ENCODE data around the gene RPTN.

Gene RPTN, protein sequence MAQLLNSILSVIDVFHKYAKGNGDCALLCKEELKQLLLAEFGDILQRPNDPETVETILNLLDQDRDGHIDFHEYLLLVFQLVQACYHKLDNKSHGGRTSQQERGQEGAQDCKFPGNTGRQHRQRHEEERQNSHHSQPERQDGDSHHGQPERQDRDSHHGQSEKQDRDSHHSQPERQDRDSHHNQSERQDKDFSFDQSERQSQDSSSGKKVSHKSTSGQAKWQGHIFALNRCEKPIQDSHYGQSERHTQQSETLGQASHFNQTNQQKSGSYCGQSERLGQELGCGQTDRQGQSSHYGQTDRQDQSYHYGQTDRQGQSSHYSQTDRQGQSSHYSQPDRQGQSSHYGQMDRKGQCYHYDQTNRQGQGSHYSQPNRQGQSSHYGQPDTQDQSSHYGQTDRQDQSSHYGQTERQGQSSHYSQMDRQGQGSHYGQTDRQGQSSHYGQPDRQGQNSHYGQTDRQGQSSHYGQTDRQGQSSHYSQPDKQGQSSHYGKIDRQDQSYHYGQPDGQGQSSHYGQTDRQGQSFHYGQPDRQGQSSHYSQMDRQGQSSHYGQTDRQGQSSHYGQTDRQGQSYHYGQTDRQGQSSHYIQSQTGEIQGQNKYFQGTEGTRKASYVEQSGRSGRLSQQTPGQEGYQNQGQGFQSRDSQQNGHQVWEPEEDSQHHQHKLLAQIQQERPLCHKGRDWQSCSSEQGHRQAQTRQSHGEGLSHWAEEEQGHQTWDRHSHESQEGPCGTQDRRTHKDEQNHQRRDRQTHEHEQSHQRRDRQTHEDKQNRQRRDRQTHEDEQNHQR

GRCh38 chr1:152159144-152159543 is at the start of gene RPTN:
RPTN (minus strand) TSS chr1:152159228; CDS start chr1:152157889, 1,339 bp downstream.
- no peak for DNase-seq

GRCh38 chr1:152198982-152199381 is 40.0 kb upstream of the RPTN start:
- DNase-seq: no peak

DNA sequence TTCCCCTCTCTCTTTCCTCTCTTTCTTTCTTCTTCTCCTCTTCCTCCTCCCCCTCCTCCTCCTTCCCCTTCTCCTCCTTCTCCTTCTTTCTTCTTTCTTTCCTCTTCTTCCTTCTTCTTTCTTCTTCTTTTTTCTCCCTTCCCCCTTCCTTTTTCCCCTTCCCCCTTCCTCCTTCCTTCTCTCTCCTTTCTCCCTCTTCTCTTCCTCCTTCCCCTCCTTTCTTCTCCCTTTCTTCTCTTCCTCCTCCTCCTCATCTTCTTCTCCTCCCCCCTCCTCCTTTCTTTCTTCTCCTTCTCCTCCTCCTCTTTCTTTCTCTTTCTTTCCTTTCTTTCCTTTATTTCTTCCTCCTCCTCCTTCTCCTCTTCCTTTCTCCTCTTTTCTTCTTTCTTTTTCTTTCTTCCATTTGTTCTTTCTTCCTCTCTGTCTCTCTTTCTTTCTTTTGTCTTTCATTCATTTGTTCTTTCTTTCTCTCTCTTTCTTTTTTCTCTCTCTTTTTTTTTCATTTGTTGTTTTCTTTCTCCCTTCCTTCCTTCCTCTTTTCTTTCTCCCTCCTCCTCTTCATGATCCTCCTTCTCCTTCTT is 38.4 kb upstream of the RPTN start:
- no peak for DNase-seq

GRCh38 chr1:152191711-152192110 is 32.7 kb upstream of the RPTN start:
- DNase-seq: no peak

GRCh38 chr1:152191260-152191659 is 32.2 kb upstream of the RPTN start:
- DNase-seq: no peak

GRCh38 chr1:152190589-152190988 is 31.6 kb upstream of the RPTN start:
- no peak for DNase-seq

GRCh38 chr1:152189657-152190442 is 30.8 kb upstream of the RPTN start:
- peak; percentile 32 for DNase-seq

DNA sequence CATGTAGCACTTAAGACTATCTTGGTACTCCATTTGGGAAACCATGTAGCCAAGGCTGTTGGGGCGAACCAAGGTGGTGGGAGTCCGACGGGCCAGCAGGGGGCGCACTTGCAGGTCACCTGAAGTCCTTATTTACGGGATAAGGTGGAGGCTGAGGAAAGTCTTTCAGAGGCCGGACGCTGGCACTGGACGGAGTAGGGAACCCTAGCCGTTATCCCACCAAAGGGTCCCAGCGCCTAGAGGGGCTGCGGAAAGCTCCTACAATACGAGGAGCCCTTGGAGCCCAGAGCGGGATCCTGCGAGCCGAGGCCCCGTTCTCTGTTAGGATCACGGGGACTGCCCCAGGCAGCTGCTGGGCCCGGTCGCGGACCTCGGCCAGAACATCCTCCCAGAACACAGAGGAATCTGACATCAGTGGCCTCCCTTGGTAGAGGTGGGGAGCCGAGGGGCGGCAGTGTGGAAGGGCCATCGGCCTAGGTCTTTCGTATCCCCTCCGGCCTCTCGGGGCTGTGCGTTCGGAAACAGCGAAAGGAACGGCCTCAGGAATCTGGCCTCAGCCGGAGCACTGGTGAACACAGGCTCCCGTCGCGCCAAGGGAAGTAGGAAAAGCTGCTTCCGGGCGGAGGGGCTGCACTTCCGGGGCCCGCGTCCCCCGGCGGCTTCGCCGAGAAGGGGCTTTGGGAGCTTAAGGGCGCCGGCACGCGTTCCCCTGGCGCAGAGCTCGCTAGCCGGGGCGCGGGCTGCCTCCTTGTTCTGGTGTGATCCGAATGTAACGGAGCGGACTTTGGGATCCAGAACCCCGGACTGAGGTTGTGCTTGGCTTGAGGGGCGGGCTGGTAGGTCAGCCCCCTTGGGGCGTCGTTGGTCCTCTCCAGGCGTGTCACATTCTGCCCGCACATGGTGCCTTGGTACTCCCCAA is 29.9 kb upstream of the RPTN start:
- DNase-seq: peak; percentile 40

- no peak for DNase-seq
These were observed 27.7 kb upstream of the RPTN start for GRCh38 chr1:152186556-152187285.

DNA sequence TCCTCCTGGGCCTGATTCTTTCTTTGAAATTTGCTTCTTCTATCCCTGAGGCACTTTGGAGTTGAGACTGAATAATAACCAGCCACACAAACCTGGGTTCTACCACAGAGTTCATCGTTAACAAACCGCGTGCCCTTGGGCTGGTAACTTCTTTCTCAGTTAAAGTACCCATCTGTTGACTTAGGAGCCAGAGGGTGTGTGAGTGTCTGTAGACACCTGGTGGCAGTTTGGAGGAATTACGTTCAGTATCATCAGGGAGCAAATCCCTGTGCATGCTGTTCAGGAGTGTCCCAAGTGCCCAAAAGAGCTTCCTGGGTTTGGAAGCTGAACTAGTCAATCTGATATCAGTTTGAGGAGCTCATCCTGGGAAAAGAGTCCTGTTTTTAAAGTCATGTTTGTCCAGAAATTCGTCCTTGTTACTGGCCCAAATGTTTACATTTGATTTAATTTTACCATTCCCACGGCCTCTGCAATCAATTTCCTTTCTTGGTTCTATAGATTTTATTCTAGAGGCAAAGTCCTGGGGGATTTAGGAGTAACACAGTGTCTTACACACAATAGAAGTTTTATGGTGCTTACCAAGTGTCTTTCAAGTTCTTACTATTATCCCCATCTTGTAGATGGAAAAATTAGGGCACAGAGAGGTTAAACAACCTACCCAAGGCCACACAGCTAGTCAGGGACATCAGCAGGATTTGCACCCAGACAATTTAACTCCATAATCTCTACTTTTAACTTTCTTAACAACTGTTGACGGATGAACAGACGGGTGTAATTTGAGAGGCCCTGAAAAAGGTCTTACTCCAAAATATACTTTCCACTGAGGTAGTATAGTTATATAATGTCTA is 26.7 kb upstream of the RPTN start:
- no peak for DNase-seq

- no peak for DNase-seq
These were observed 23.9 kb upstream of the RPTN start for GRCh38 chr1:152182944-152183361.

- DNase-seq: peak; percentile 2
These were observed 23.4 kb upstream of the RPTN start for GRCh38 chr1:152182431-152182830.

GRCh38 chr1:152179566-152179965 is 20.5 kb upstream of the RPTN start:
- DNase-seq: no peak

- DNase-seq: no peak
These were observed 11.4 kb upstream of the RPTN start for GRCh38 chr1:152170287-152170905.

GRCh38 chr1:152169366-152170025 is 10.5 kb upstream of the RPTN start:
- DNase-seq: no peak

GRCh38 chr1:152168535-152168868 is 9.5 kb upstream of the RPTN start:
- no peak for DNase-seq

GRCh38 chr1:152167835-152168534 is 9.0 kb upstream of the RPTN start:
- peak; percentile 37 for DNase-seq

DNA sequence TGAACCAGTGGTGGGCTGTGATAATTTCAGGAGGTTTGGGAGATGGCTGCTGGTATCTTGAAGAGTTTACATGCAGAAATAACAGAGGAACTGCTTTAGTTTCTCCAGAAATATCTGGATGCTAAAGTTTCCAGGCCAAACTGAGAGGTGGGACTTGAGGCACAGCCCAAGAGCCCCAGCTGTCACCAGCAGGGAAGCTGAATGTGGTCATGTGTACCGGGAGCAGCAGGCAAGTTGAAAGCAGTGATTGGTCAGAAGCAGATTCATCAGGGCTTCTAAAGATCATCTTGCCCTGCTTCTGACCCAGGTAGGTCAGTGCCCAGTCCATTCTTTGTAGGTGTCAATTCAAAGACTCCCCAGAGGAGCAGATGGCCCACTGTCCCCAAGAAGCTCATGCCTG is 7.9 kb upstream of the RPTN start:
- no peak for DNase-seq
